Heart left ventricle (tissue), 16 donors: ENCODE data around the gene TRIM7. TPM values are rescaled to one million over a fixed set of nuclear protein-coding genes. Genes with fewer than 3 reads are reported as not detected.

Source experiments
- ATAC-seq, 4 donors: fragments of 200-7000 bp; cut with Tn5 transposase; one replicate each; pipeline ENCODE4 v1.9.1; 2020 to 2022; ENCODE audit warnings: moderate library complexity in 4 of 4, mild to moderate bottlenecking in 3 of 4, moderate number of reproducible peaks in 1 of 4
- DNase-seq, 5 donors: peaks; one replicate each; pipeline ENCODE4 v3.0.0-alpha.2; 2020
- H3K27ac ChIP-seq, 12 donors: fragments of 200-600 bp; sonication (generic) in 4 of 12; one replicate each; pipeline versions ENCODE4 v1.5.0 to v1.8.0; 2016 to 2022; ENCODE audit warnings: mild to moderate bottlenecking in 2 of 12
- H3K27me3 ChIP-seq, 9 donors: fragments of 200-600 bp; sonication (generic) in 2 of 9; one replicate each; pipeline versions ENCODE4 v1.5.1 to v1.8.0; 2016 to 2022; ENCODE audit warnings: mild to moderate bottlenecking in 3 of 9
- H3K36me3 ChIP-seq, 9 donors: fragments of 200-600 bp; sonication (generic) in 2 of 9; one replicate each; pipeline versions ENCODE4 v1.5.0 to v1.8.0; 2018 to 2022; ENCODE audit warnings: mild to moderate bottlenecking in 2 of 9
- H3K4me1 ChIP-seq, 12 donors: fragments of 200-600 bp; sonication (generic) in 4 of 12; one replicate each; pipeline versions ENCODE4 v1.5.0 to v1.8.0; 2016 to 2022; ENCODE audit warnings: mild to moderate bottlenecking in 3 of 12
- H3K4me3 ChIP-seq, 12 donors: fragments of 200-600 bp; sonication (generic) in 4 of 12; one replicate each; pipeline versions ENCODE4 v1.5.0 to v1.8.0; 2017 to 2022; ENCODE audit warnings: mild to moderate bottlenecking in 9 of 12, moderate library complexity in 4 of 12
- H3K9me3 ChIP-seq, 12 donors: fragments of 200-600 bp; sonication (generic) in 4 of 12; one replicate each; pipeline versions ENCODE4 v1.5.0 to v1.8.0; 2016 to 2022; ENCODE audit warnings: mild to moderate bottlenecking in 1 of 12
- POLR2A ChIP-seq, 2 donors: fragments of 450-650 bp; IDR thresholded peaks; one replicate each; pipeline ENCODE4 v1.6.1; 2017; ENCODE audit warnings: antibody characterized with exemption in 2 of 2, mild to moderate bottlenecking in 2 of 2, moderate library complexity in 2 of 2
- WGBS, 4 donors: extraction: QIAGEN DNeasy Blood & Tissue Kit in 2 of 4; methylation state at CpG; one replicate each; pipeline versions ENCODE4 v1.1.5 to v1.1.7; 2013 to 2018; 5-methylcytosine and 5-hydroxymethylcytosine counted together
- intact Hi-C, 10 donors: fragments of 100-400 bp; cut with DNase I; formaldehyde crosslinking; loops; one replicate each; pipeline versions ENCODE4 v1.11.1 to v1.14.2; 2022
- polyA plus RNA-seq, 2 donors: library from polyadenylated mRNA; stranded (reverse); fragments of 200-250 nt; gene quantifications; one replicate each; pipeline ENCODE4 v1.2.3, GENCODE V29; 2013
- total RNA-seq, 9 donors: library from RNA; depleted of rRNA in 2 of 9; stranded (reverse); fragments of >200 nt in 2 of 9; fragmentation: NEBNext Ultra II Directional in 3 of 9; extraction: Animal tissue kit (Norgen Biotek cat#: 25700) in 3 of 9; gene quantifications; one replicate each; pipeline versions ENCODE4 v1.1.0 to v1.2.4, GENCODE V29; 2016 to 2023
- TF ChIP-seq, protein P1 (sequence below), 12 donors: fragments of 200-600 bp; sonication (generic) in 4 of 12; IDR thresholded peaks; one replicate each; pipeline versions ENCODE4 v1.5.0 to v1.8.0; 2018 to 2022; ENCODE audit warnings: antibody characterized with exemption in 12 of 12, mild to moderate bottlenecking in 5 of 12
- donor health status: ischemic (EF 13 %, LVEDD 7.1; RV severe dilation, severe dysfunction).
- donor health status: healthy with polysubstance abuse.
- donor health status: DM: no; HTN: yes; CAD: no.
- donor health status: DM: no; HTN: no; CAD: no.
- donor health status: ischemic (EF 25% LVEDD 6.9; RV normal size, moderate dysfunction).
- donor health status: ischemic (EF 25% LVEDD 5.7; RV mildly dilated, moderate dysfunction).
- donor health status: healthy.
- donor health status: DM: yes; HTN: yes; CAD: no.
- donor health status: ischemic (EF 35%, LVEDD 5.7; RV mildly dilated, moderate dysfunction).
- donor health status: nonischemic (EF 11% LVEDD 7.7; RV severe dilation, severe dysfunction).
- donor health status: DM: yes; HTN: yes; CAD: no.
- donor health status: PGD.
- donor health status: ischemic (EF 29% LVEDD 5.4; RV normal size, mild dysfunction).
- donor health status: nonischemic (EF 23%, LVEDD 6.1; RV moderate dilation, normal function).

The TRIM7 gene
- total and polyA plus RNA-seq, 11 donors, result 3.6 to 11.0 (median 6.7) TPM

DNA sequence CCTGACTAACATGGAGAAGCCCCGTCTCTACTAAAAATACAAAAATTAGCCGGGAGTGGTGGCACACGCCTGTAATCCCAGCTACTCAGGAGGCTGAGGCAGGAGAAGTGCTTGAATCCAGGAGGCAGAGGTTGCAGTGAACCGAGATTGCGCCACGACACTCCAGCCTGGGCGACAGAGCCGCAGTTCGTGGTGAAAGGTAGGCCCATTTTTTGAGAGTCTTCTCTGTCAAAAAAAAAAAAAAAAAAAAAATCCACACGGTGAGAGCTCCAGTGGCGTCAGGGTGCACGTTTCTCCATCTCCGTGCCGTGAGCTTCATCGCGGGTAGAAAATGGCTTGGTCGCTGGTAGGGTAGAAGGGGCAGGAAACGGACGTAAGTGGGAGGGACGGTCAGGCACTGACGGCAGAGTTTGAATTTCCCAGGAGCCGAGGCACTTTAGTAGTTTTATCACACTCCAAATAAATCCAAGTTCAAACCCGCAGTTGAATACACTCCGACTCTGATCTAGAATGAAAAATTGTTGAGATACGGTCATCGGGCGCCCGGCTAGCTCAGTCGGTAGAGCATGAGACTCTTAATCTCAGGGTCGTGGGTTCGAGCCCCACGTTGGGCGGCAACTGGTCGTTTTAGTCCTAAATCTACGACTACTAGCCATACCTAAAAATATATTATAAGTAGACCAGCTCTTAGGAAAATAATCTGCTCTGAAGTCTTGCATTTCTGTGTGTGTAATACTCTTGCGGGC, 2.4 kb upstream of the TRIM7 start:
- DNase-seq (peak; percentile 62 to 88 (median 79)), ATAC-seq (peak; percentile 36 to 70 (median 50))
- intact Hi-C loops, result loop anchor here in 7 of 10 donors (1.0 to 5.0 kb wide), 6 partner anchors 11 to 35 kb away; partner anchors contain the start of genes TRIM41 (in 3 of the 7) and RACK1 (in 1 of the 7)
- peaks cover 4 to 46% (median 22%) of the 10 kb centered on the region in 12 donors for H3K4me1 ChIP-seq
- peaks cover 0 to 3% (median 0%) of the 10 kb centered on the region in 9 donors for H3K27me3 ChIP-seq
- H3K27ac ChIP-seq, result peak overlapping the region; percentile 30 to 90 (median 82)
- 0 to 1% (median 1%) methylated on average over 36 of the region's 36 CpGs for WGBS, 4 donors
- H3K36me3 ChIP-seq, result no peaks in the 10 kb centered on the region
- H3K4me3 ChIP-seq, result peak overlapping the region; percentile 35 to 77 (median 68)
- no peaks in the 10 kb centered on the region for H3K9me3 ChIP-seq
- TF ChIP-seq, protein P1, sequence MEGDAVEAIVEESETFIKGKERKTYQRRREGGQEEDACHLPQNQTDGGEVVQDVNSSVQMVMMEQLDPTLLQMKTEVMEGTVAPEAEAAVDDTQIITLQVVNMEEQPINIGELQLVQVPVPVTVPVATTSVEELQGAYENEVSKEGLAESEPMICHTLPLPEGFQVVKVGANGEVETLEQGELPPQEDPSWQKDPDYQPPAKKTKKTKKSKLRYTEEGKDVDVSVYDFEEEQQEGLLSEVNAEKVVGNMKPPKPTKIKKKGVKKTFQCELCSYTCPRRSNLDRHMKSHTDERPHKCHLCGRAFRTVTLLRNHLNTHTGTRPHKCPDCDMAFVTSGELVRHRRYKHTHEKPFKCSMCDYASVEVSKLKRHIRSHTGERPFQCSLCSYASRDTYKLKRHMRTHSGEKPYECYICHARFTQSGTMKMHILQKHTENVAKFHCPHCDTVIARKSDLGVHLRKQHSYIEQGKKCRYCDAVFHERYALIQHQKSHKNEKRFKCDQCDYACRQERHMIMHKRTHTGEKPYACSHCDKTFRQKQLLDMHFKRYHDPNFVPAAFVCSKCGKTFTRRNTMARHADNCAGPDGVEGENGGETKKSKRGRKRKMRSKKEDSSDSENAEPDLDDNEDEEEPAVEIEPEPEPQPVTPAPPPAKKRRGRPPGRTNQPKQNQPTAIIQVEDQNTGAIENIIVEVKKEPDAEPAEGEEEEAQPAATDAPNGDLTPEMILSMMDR (IDR thresholded peaks at IDR 0.05), result no peak
- no peak for TF ChIP-seq POLR2A (IDR thresholded peaks at IDR 0.05)

DNA sequence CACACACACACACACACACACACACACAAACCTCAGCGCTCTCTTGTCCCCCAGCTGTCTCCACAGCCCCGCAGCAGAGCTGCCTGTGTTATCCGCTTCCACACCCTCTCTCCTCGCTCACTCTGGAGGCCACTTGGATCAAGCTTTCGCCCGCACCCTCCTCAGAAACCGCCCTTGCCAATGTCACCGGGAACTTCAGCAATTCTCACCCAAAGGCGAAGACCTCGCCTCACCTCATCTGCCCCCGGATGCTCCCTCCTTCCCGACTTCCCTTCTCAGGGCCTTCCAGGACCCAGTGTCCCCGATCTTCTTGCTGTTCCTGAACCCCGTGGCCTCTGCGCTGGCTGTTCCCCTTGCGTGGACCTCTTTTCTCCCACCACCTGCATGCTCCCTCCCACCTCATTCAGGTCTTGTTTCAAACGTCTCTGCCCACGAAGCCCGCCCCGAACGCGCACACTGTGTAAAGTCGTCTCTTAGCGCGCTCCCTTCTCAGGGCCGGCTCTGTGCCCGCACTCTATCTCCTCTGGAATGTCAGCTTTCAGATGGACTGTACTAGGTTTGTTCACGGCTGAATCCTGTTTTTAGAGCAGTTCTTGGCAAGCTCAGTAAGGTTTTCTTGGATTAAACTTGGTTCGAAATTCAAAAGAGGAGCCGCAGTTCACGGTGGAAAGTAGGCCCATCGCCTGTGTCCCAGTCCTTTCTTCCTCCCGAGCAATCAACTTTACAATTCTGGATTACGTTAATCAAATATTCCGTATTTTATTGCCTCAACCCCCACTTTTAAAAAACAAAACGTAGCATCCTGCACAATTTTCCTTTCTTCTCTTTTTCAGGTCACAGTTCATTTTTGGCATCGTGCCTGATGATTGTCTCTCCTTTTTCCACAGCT, 1.0 kb upstream of the TRIM7 start:
- intact Hi-C loops, result loop anchor here in 9 of 10 donors (1.0 to 5.0 kb wide), 8 partner anchors 13 to 36 kb away; partner anchors contain the start of genes TRIM41 (in 3 of the 9) and RACK1 (in 1 of the 9)
- peak overlapping the region; percentile 14 to 90 (median 82) for H3K27ac ChIP-seq
- 8 to 21% (median 18%) methylated on average over 37 of the region's 37 CpGs for WGBS, 4 donors
- no peaks in the 10 kb centered on the region for H3K36me3 ChIP-seq
- H3K9me3 ChIP-seq, result no peaks in the 10 kb centered on the region
- H3K27me3 ChIP-seq, result peaks cover 0 to 3% (median 0%) of the 10 kb centered on the region in 9 donors
- peaks cover 4 to 46% (median 16%) of the 10 kb centered on the region in 12 donors for H3K4me1 ChIP-seq
- peak in 1 of 5 donors; percentile 40 for DNase-seq
- peak overlapping the region; percentile 46 to 78 (median 70) for H3K4me3 ChIP-seq
- no peak for TF ChIP-seq POLR2A (IDR thresholded peaks at IDR 0.05)
- ATAC-seq, result peak in 3 of 4 donors; percentile 10 to 31 (median 18)

DNA sequence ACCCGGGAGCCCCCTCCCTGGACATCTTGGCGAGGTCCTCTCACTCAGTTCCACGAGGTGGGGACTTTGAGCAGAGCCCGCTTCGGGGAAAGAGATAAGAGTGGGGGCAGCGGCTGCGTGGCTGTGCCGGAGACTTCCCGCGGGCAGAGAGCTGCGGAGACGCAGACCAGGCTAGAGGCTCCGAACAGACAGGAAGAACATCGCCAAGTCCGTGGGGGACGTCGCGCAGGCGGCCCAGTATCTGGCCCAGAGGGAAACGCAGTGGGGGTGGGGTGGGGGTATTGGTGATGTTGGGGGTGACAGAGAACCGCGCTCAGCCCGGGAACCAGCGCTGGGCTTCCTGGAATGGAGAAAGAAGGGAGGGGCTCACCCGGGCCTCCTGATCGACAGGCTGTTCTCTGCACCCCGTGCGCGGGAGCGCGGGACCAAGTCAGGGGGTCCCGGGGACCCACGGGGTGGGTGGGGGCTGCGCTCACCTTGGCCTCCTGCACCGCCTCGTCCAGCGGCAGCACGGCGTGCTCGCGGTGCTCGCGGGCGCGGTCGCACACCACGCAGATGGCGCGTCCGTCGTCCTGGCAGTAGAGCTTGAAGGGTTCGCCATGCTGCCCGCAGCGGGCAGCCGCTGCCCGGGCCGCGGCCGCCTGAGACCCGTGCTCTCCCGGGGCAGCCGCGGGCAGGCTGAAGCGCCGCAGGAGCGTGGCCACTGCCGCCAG, 727 bp downstream of the TRIM7 start:
- no peaks in the 10 kb centered on the region for H3K9me3 ChIP-seq

More for the DNA sequence above, 727 bp downstream of the TRIM7 start:
- Histone ChIP-seq H3K4me1 (peaks cover 4 to 52% (median 16%) of the 10 kb centered on the region in 12 donors), H3K4me3 (peak overlapping the region; percentile 46 to 78 (median 70)), H3K27me3 (peaks cover 0 to 3% (median 0%) of the 10 kb centered on the region in 9 donors), H3K27ac (peak overlapping the region in 11 of 12 donors; percentile 50 to 90 (median 82)), H3K36me3 (peaks cover 0 to 2% (median 0%) of the 10 kb centered on the region in 9 donors)
- intact Hi-C loops, result no loop called here
- 0 to 1% (median 1%) methylated on average over 38 to 67 of the region's 67 CpGs for WGBS, 4 donors
- DNase-seq (peak in 1 of 5 donors; percentile 34), ATAC-seq (peak in 2 of 4 donors; percentile 1 to 4)
- no peak for TF ChIP-seq POLR2A (IDR thresholded peaks at IDR 0.05)
- TF ChIP-seq, protein P1 (IDR thresholded peaks at IDR 0.05), result no peak
